Astrocyte of the spinal cord (primary cell): ENCODE results near the gene POLR3F.

Source experiments
- DNase-seq: peaks from one replicate; pipeline ENCODE4 v3.0.0; 2011; ENCODE audit warnings: low read depth, low spot score
- H3K4me3 ChIP-seq: 2 replicates; pipeline ENCODE4 v1.5.1; 2011; ENCODE audit warnings: low read depth, mild to moderate bottlenecking, low read length, moderate library complexity
- in situ Hi-C: cut with HindIII; loops from 2 replicates; pipeline ENCODE4 v1.10.0; 2017; ENCODE audit warnings: low sequenced_read_pairs
- TF ChIP-seq, protein P1 (sequence below): IDR thresholded peaks from 2 replicates; pipeline ENCODE4 v1.5.1; 2012; ENCODE audit warnings: low read depth, mild to moderate bottlenecking, low read length, inconsistent platforms

POLR3F gene

DNA sequence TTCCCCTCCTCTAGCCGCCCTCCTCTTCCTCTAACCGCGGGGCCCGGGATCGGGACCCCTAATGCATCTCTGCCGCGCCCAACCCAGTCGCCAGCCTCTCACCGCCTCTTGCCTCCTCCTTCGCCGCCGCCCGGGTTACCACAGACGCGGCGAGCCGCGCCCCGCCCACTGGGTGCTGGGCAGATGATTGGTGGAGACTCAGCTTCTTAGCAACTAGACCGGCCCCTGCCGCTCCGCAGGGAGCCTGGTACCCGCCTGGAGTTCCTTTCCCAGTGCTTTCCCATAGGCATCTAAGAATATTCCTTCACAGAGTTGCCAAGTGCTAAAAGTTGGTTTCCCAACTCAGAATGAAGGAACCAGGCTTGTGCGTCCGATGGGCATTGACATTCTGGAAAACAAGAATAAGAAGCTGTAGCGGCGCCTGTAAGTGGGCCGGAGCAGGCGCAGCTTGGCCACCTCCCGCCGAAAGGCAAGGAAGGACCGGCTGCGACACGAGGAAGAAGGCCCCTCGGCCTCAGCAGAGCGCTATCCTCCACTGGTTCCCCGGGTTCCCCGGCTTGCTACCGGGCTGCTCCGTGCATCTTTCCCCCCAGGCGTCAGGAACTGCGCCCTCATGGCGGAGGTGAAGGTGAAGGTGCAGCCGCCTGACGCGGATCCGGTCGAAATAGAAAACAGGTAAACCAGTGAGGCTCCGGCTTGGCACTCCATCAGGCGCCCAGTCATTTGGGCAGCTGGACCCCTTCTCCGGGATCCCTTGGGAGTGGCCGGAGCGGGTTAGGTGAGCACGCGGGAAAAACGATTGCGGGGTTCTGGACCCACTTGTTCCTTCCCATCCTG is at the start of gene POLR3F, which contains the start of gene DZANK1:
TSS of gene POLR3F (plus strand) at position 497 of the 837 bp plus-strand sequence. CDS start at position 614, 117 bp downstream.
TSS of gene DZANK1 (minus strand) at position 137 of the 837 bp plus-strand sequence. CDS start 1,672 bp downstream, outside the sequence.
- peak; percentile 98 for DNase-seq
- TF ChIP-seq, protein P1, sequence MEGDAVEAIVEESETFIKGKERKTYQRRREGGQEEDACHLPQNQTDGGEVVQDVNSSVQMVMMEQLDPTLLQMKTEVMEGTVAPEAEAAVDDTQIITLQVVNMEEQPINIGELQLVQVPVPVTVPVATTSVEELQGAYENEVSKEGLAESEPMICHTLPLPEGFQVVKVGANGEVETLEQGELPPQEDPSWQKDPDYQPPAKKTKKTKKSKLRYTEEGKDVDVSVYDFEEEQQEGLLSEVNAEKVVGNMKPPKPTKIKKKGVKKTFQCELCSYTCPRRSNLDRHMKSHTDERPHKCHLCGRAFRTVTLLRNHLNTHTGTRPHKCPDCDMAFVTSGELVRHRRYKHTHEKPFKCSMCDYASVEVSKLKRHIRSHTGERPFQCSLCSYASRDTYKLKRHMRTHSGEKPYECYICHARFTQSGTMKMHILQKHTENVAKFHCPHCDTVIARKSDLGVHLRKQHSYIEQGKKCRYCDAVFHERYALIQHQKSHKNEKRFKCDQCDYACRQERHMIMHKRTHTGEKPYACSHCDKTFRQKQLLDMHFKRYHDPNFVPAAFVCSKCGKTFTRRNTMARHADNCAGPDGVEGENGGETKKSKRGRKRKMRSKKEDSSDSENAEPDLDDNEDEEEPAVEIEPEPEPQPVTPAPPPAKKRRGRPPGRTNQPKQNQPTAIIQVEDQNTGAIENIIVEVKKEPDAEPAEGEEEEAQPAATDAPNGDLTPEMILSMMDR: no peak
- peak within 1 kb of the TSS; percentile 99 for H3K4me3 ChIP-seq
- in situ Hi-C loops: no loop called here

GRCh38 chr20:18421608-18422007 is 45.6 kb upstream of the POLR3F start:
- no peak for DNase-seq
- in situ Hi-C loops: no loop called here
- TF ChIP-seq, protein P1: no peak
- no peak overlapping the region for H3K4me3 ChIP-seq

GRCh38 chr20:18427214-18427613 is 40.0 kb upstream of the POLR3F start:
- in situ Hi-C loops: no loop called here
- DNase-seq: no peak
- TF ChIP-seq, protein P1: no peak
- no peak overlapping the region for H3K4me3 ChIP-seq

DNA sequence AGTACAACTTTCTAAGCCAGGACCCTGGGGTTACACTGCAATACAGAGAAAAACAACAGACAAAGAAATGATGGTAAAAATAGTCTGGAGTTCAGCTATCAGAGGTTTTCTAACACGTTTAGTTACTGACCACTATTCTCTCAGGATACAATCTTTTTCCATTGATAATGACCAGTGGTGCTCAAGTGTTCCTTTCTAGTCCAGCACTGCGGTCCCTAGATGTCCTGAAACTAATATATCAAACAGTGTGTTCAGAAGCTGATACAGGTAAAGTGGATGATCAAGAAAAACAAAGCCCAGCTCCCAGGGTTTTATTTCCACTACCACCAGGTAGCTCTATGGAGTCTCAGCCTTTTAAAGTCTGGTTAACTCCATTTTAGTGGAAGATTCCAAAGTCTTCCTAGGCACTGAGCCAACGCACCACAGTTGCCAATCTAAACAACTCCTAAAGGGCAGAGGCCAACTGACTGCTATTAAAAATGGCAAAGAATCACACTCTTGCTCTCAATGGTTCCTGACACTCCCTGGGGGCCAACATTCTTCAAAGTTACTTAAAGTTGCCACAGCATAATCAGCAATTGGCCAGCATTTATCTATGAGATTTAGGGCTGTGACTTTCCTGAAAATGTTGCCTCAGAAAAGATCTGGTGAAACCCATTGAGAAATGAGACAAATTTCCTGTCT is 38.6 kb upstream of the POLR3F start:
- TF ChIP-seq, protein P1: no peak
- H3K4me3 ChIP-seq: no peak overlapping the region
- DNase-seq: peak; percentile 40
- in situ Hi-C loops: no loop called here

- in situ Hi-C loops: no loop called here
These were observed 36.9 kb upstream of the POLR3F start for GRCh38 chr20:18430172-18430826.

DNA sequence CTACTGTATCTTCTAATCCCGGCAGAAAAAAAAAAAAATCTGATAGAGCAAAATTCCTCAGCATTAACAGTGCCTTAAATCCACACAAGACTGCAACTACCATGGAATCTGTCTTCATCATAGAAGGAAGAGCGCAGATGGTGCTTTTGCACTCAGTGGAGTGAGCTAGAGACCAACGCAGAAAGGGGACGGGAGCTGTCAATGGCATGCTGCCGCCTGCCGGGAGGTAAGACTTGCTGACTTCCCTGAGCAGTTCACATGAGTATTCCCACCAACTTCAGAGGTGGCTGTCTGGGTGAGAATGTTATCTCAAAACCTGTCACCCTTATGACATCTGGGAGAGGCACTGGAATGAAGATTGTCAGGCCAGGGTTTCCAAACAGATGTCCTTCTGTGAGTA is 36.0 kb upstream of the POLR3F start:
- DNase-seq: no peak
- in situ Hi-C loops: no loop called here
- no peak overlapping the region for H3K4me3 ChIP-seq
- TF ChIP-seq, protein P1: no peak

More at GRCh38 chr20:18430172-18430826, 36.9 kb upstream of the POLR3F start:
- no peak overlapping the region for H3K4me3 ChIP-seq
- TF ChIP-seq, protein P1: no peak
- no peak for DNase-seq
